HG03439 (cell line): ENCODE data around the gene ZNF454.

ENCODE experiments used
- ATAC-seq: cut with Tn5 transposase; IDR thresholded peaks from one replicate; pipeline ENCODE4 v1.9.1; 2021; ENCODE audit warnings: mild to moderate bottlenecking, moderate library complexity; ENCODE audit not compliant: unreplicated experiment

ZNF454 gene

DNA sequence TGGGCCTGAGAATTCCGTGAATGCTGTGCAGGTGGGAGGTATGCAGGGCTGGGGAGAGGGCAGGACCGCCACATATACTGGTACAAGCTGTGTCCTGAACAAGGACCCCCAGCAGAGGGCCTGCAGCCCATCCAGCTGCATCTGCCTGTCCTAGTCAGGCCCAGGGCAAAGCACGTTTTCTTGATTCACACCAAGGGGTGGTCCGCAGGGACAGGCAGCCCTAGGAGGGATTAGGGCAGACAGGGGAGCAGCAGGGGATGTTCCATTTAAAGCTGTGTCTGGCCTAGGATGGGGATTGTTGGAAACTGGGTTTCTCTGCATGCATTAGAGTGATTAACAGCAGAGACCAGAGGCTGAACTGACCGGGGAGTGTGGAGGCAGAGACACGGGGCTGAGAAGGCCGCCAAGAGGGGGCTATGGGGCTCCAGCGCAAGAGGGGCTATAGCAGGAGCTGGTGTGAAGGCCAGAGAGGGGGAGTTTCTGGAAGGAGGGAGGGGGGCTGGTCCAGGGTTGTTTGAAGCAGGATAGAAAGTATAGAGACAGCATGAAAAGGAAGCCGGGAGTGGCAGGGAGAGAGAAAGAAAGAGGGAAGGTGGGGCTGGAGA is 51.4 kb downstream of the ZNF454 start:
- no peak for ATAC-seq

DNA sequence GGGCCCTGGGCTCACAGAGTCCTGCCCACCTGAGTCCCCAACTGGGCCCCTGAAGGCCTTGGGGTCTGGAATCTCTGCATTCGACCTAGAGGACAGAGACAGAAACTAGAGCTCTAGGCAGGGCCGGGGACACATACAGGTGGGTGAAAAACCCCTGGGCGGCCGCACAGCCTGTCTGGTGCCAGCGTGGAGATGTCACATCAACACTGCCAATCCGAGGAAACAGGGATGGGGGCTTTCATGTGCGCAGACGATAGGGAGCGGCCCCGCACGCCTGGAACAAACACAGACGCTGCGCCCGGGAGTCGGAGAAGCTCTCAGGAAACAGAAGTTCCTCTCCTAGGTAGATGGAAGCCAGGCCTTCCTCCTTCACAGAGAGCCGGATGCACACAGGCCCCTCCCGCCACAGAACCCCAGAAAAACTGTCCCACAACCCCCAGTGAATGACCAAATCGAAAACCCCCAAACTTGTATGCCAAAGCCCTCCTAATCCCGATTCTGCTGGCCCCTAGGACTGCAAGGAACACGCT is 52.3 kb downstream of the ZNF454 start:
- ATAC-seq: no peak

DNA sequence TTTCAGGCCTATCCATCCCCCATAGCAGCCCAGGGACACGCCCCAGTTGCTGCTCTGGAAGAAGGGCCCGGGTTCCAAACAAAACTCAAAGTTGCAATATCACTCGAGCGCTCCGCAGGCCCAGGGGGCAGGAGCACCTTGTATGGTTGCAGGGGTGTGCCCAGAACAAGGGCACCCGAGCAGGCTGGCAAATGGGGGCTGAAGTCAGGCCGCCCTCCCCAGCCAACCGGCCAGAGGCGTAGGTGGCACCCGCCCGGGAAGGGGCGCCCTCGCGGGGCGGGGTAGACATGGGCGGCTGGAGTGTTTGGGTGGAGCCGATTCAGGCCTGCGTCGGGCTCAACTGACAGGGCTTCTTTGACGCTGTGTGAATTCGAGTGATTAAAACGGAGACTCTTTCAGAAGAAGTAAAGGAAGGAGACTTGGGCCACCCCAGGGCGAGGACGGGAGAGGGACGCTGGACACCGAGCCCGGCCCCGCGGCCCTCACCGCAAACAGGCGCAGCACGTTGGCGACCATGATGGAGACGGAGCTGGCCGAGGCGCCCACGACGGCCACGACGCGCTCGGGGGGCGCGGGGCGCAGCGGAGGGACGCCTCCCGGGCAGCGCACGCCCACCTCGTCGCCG is 53.1 kb downstream of the ZNF454 start:
- ATAC-seq: no peak

DNA sequence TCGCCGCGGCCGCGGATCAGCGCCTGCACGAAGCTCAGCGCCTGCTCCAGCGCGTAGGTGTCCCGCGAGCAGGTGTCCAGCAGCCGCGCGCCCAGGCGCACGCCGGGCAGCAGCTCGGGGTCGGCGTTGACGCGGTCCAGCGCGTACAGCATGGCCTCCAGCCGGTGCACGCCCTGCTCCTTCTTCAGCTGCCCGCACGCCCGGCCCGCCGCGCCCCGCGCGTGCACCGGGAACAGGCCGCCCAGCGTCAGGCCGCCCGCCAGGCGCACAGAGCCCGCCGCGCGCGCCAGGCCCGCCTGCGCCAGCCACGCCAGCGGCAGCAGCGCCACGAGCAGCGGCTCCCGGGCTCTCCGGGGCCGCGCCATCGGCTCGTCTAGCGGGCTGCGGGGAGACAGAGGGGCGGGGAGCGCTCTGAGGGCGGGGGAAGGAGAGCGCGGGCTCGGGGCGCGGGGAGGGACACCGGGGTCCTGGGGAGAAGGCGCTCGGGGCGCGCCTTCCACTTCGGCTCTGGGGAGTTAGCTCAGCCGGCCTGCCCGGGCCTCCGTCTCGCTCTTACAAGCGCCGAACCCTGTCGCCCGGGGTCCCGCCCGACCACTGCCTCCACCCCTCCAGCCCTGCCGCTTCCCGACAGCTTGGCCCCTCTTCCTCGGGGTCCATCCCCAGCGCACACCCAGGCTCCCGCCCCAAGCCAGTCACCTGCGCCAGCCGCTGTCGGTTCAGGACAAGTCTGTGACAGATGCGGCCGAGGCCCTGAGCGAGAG is 53.8 kb downstream of the ZNF454 start, which contains the start of gene GRM6:
GRM6 (minus strand) TSS at position 741 of the 761 bp plus-strand sequence; CDS start at position 365, 376 bp downstream.
- ATAC-seq: no peak

- ATAC-seq: no peak
Measured at GRCh38 chr5:178995341-178995690, 54.3 kb downstream of the ZNF454 start.

- ATAC-seq: no peak
Measured at GRCh38 chr5:178996156-178996555, 55.2 kb downstream of the ZNF454 start.

GRCh38 chr5:178997191-178997590 is 56.2 kb downstream of the ZNF454 start:
- no peak for ATAC-seq

DNA sequence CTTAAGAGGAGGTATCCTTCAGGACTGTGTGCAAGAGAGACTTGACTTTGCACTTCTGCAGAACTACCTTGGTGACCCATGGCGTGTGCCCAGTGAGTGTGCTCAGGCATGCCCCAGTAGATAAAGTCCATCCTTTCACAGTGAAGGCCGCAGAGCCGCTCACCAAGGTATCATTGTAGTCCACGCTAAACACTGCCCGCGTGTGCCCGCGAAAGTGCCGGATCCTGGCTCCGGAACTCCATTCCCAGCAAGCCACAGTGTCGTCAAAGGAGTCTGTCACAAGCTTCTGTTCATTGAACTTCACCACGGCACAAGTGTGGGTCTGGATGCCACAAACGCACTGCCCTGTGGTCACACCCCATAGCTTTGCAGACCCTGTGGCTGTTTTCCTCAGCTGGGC is 57.4 kb downstream of the ZNF454 start:
- ATAC-seq: no peak

DNA sequence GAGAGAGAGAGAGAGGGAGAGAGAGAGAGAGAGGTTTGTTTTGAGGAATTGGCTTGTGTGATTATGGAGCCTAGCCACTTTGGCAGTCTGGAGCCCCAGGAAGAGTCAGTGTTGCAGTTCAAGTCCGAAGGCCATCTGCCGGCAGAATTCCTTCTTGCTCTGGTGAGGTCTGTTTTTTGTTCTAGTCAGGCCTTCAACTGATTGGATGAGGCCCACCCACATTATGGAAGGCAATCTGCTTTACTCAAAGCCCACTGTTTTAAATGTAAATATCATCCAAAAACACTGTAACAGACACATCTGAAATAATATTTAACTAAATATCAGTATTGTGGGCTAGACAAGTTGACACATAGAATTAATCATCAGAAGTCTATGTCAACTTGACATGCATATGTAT is 65.6 kb downstream of the ZNF454 start:
- ATAC-seq: no peak

- no peak for ATAC-seq
Measured at GRCh38 chr5:179008667-179009066, 67.7 kb downstream of the ZNF454 start.
